A549 treated with AZD9567 at 1 μM for 4 hours (cell line): ENCODE results near the gene IL23A. TPM values are rescaled to one million over a fixed set of nuclear protein-coding genes. Genes with fewer than 3 reads are reported as not detected.

Source experiments
- total RNA-seq: library from RNA; stranded (reverse); fragments of 200-300 nt; extraction: Qiagen RNA extraction; gene quantifications from 5 replicates; pipeline ENCODE4 v1.2.3, GENCODE V29; 2022; ENCODE audit not compliant: insufficient read depth

Gene IL23A, protein sequence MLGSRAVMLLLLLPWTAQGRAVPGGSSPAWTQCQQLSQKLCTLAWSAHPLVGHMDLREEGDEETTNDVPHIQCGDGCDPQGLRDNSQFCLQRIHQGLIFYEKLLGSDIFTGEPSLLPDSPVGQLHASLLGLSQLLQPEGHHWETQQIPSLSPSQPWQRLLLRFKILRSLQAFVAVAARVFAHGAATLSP
- total RNA-seq, result 0.40 to 0.78 TPM (median 0.54 TPM) in 4 of 5 replicates, not detected in the other

DNA sequence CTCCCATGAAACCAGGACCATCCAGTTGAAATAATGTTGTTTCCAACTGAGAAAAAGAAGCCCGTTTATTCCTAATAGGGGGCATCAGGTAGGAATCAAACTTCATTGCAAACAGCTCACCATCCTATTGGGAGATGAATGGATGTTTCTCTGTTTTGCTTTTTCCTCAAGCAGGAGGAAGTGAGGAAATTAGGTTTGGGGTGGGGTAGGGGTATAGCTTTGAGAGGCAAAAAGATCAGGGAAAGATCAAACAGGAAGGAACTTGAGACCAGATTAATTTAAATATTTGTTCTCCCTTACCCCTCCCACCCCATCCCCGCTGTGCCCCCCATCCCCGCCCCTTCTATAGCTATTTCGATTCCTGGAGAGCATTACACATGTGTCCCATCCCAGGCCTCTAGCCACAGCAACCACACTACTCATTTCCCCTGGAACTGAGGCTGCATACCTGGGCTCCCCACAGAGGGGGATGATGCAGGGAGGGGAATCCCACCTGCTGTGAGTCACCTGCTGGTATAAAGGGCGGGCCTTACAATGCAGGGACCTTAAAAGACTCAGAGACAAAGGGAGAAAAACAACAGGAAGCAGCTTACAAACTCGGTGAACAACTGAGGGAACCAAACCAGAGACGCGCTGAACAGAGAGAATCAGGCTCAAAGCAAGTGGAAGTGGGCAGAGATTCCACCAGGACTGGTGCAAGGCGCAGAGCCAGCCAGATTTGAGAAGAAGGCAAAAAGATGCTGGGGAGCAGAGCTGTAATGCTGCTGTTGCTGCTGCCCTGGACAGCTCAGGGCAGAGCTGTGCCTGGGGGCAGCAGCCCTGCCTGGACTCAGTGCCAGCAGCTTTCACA is at the start of gene IL23A:
Gene IL23A, plus strand, starts transcription at position 577 of the 850 bp plus-strand sequence. Its CDS starts 161 bp downstream, at position 738.

DNA sequence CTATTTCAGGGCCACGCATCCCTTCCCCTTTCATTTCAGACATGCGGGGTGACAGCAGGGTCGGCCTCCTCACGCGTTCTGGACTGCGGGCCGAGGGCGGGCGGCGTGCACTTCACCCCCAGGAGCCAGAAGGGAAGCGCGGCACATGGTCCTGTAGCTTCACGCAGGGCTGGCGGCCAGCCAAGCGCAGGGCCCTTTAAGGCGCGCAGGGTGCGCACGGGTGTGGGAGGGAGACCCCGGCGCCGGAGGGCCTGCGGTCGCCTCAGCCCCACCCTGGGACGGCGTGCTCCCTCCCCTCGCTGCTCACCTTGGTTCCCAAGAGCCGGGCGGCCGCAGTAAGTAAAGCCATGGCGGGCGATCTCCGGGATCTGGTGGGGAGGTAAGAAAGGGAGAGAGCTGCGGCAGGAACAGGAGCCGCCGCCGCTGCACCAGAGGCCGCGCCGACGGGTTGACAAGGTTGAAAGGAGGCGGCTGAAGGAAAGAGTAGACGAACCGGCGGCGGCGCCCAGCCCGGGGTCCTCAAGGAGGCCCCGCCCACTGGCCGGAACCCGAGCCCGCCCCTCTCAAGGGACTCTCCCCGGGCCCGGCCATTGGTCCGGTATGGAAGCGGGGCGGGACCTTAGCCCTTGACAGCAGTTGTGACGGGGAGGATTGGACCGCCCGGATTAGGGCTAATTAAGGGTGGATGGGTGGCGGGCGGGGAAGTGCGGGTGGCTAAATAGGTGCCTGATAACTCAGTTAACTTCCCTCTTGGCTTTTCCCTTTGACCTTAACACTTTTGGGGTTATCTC is 38.6 kb upstream of the IL23A start, which contains the start of gene CS:
Gene CS, minus strand, starts transcription at position 478 of the 791 bp plus-strand sequence. Its CDS starts 129 bp downstream, at position 349.

DNA sequence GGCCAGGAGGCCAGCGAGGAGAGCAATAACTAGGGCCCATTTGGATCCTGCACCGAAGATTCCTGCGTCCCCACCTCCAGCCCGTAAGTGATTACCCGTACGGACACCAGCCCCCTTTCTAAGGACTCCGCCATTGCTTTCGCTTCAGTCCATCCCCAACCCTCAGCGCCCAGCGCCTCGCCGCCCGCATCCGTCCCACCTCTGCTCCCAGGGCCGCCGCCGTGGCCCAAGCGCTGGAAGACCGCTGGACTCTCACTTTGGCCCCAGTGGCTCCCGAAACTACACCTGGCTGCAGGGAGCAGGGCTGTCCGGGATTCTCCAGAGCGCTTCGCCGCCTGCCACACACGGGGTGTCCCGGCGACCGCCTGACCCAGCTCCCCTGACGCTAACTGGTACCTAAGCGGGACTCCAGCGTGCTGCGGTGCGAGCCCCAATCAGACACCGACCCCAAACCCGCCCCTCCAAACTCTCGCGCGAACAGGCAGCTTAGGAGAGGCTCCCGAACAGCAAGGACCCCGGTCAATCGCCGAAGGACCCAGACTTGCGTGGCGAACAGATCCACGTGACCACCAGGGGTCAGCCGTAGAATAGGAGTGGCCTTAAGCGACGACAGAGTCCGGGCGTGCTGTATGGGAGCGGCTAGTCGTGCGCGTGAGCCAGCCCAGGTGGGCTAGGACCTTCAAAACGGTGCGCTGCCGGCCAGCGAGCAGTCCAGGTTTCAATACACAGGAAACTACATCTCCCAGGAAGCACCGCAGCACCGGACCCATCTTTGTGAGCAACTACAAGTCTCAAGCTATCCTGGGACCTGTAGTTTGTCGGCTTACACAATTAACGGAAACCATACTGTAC is 22.8 kb upstream of the IL23A start, which contains the start of gene CNPY2:
Gene CNPY2, minus strand, starts transcription at position 367 of the 852 bp plus-strand sequence. CDS start 771 bp downstream, outside the sequence.

DNA sequence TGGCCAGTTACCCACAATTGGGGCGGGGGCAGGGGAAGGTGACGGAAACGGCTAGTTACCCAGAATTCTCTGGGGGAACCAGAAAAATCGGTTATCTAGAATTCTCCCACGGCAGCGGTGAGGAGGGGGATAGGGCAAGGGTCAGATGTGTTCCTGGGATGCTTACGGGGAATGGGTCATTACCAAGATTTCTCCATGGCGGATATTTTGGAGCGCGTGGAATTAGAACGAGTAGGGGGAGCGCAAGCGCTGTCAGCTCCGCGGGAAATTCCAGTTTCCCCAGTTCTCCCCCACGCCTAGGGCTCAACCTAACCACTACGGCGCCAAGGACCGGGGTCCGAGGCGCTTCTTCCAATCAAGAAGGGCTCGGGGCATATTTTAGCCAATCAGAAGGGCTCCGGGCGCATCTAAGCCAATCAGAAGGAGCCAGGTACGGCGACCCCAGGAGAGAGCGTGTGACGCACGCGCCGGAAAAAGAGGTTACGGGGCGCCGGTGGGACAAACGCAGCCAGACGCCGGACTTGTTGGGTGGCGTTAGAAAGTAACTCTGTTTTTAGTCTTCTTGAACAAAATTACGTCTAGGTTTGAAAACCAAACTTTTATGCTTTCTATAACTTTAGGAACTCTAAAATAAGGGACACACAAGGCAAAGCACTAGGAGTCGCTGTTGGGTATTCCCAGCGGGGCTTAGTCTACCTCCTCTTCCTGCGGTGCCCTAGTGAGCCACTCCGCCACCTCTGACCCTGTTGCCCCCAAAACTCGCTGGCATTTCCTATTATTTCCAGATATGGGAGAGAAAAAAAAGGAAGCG is 4.8 kb upstream of the IL23A start, which contains the start of gene PAN2:
Gene PAN2, minus strand, starts transcription at position 322 of the 811 bp plus-strand sequence. CDS start 906 bp downstream, outside the sequence.

DNA sequence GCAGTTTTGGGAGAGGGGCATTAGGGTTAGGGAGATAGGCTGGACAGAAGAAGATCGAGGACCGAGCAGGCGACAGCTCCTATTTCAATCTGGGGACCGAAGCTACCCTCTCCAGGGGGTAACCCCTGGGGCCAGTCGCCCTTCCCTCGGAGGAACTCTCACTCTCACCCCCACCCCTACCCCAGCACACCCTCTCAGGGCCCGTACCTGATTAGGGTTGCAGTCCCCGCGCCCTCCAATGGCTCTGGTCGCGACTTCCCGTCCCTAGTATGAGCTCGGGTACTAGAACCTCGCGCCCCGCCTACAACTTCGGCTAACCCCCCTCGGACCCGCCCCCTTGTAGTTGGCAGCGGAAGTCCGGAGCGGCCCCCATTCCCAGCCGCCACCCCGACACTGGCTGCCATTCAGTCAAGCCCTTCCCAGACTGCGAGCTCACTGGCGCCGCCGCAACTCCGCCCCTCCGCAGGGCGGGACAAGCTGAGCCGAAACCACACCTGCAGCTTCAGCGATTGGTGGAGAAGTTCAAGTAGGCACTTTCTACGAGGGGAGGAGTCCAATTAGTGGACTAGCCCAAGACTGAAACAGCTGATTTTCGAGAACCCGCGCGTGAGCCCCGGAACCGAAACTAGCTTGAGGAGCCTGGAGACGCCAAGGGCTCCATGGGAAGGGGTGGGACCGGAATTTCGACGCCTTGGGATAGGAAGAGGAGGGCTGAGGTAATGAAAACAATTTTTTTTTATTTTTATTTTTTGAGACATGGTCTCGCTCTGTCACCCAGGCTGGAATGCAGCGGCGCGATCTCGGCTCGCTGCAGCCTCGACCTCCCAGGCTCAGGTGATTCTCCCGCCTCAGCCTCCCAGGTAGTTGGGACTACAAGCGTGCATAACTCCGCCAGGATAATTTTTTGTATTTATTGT is 21.4 kb downstream of the IL23A start, which contains the start of gene STAT2:
Gene STAT2, minus strand, starts transcription at position 257 of the 917 bp plus-strand sequence. CDS start 3,536 bp downstream, outside the sequence.

DNA sequence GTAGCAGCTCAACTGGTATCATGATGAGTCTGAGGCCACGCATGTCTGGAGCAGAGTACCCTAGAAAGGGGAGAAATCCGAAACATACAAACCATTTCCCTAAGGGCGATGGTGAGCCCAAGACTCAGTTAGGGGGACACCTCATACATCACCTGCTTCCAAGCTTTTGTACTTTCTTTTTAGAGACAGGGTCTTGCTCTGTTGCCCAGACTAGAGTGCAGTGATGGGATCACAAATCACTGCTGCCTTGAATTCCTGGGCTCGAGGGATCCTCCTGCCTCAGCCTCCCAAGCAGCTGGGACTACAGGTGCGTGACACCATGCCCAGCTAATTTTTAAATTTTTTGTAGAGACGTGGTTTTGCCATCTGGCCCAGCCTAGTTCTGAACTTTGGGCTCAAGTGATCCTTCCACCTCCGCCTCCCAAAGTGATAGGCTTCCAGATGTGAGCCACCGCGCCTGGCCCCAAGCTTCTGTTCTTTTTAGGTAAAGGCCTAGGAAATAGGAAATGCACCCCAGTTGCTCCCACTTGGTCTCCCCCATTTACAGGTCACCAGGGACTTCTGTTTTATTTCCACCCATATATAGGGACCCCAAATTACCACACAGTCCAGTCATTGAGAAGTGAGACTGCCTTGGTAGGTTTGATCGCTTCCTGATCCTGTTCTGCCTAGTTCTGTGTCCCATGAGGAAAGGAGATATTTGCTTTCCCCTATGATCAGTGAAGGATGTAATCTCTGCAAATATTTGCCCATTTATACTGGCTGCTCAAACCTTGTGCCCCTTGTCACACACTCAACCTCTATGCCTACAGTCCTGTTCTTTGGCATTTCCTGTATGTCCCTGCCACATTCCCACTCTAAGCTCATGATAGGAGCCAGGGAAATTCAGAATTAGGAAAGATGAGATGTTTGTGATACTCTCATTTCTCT is 23.7 kb downstream of the IL23A start, which contains the start of gene APOF:
Gene APOF, minus strand, starts transcription at position 728 of the 930 bp plus-strand sequence. Its CDS starts 112 bp downstream, at position 616.

Other genes starting within 250 kb of the IL23A start
- 280 to 304 TPM (median 287 TPM) in 5 replicates for gene PA2G4, start 234.3 kb upstream of the IL23A start, total RNA-seq
- gene RPL41, start 222.3 kb upstream of the IL23A start, total RNA-seq, result 3,768 to 6,003 TPM (median 5,882 TPM) in 5 replicates
- 2.7 to 3.5 TPM (median 3.0 TPM) in 5 replicates for gene ZC3H10, start 220.6 kb upstream of the IL23A start, total RNA-seq
- 59.9 to 76.2 TPM (median 68.0 TPM) in 5 replicates for gene ESYT1, start 210.6 kb upstream of the IL23A start, total RNA-seq
- gene MYL6B, start 186.3 kb upstream of the IL23A start, total RNA-seq, result 45.1 to 79.4 TPM (median 77.9 TPM) in 5 replicates
- gene MYL6, start 180.5 kb upstream of the IL23A start, total RNA-seq, result 2,096 to 2,356 TPM (median 2,204 TPM) in 5 replicates
- gene SMARCC2, start 149.4 kb upstream of the IL23A start, total RNA-seq, result 27.9 to 36.9 TPM (median 34.1 TPM) in 5 replicates
- 22.1 to 27.6 TPM (median 26.5 TPM) in 5 replicates for gene RNF41, start 117.0 kb upstream of the IL23A start, total RNA-seq
- 41.7 to 59.8 TPM (median 56.8 TPM) in 5 replicates for gene NABP2, start 114.5 kb upstream of the IL23A start, total RNA-seq
- 0.09 to 0.13 TPM in 2 of 5 replicates, not detected in the others for gene SLC39A5, start 108.8 kb upstream of the IL23A start, total RNA-seq
- 35.1 to 49.3 TPM (median 47.5 TPM) in 5 replicates for gene ANKRD52, start 80.5 kb upstream of the IL23A start, total RNA-seq
- gene COQ10A, start 71.9 kb upstream of the IL23A start, total RNA-seq, result 12.7 to 20.1 TPM (median 19.6 TPM) in 5 replicates
- 137 to 190 TPM (median 152 TPM) in 5 replicates for gene CS, start 38.6 kb upstream of the IL23A start, total RNA-seq
- 98.2 to 156 TPM (median 149 TPM) in 5 replicates for gene CNPY2, start 22.9 kb upstream of the IL23A start, total RNA-seq
- gene PAN2, start 4.9 kb upstream of the IL23A start, total RNA-seq, result 9.8 to 17.7 TPM (median 14.8 TPM) in 5 replicates
- 12.5 to 16.9 TPM (median 14.6 TPM) in 5 replicates for gene STAT2, start 21.2 kb downstream of the IL23A start, total RNA-seq
- not detected in 5 replicates for gene APOF, start 24.0 kb downstream of the IL23A start, total RNA-seq
- 36.0 to 39.8 TPM (median 37.4 TPM) in 5 replicates for gene TIMELESS, start 110.5 kb downstream of the IL23A start, total RNA-seq
- gene MIP, start 115.8 kb downstream of the IL23A start, total RNA-seq, result 0.09 to 0.23 TPM in 2 of 5 replicates, not detected in the others
- 1.4 to 1.8 TPM (median 1.7 TPM) in 5 replicates for gene SPRYD4, start 129.7 kb downstream of the IL23A start, total RNA-seq
- 0.14 to 0.33 TPM (median 0.15 TPM) in 3 of 5 replicates, not detected in the others for gene GLS2, start 149.3 kb downstream of the IL23A start, total RNA-seq
- gene RBMS2, start 182.9 kb downstream of the IL23A start, total RNA-seq, result 8.0 to 12.1 TPM (median 8.8 TPM) in 5 replicates